OCI-LY7 (cell line): ENCODE data around the gene MKI67.

Source experiments
- CTCF ChIP-seq: fragments of 200-600 bp; sonication (generic); conservative IDR thresholded peaks from 2 replicates; pipeline ENCODE4 v1.5.1; 2014; ENCODE audit warnings: mild to moderate bottlenecking, antibody characterized with exemption, low read length, moderate library complexity, mixed read lengths
- EZH2phosphoT487 ChIP-seq: fragments of 200-600 bp; sonication (generic); IDR thresholded peaks from 2 replicates; pipeline ENCODE4 v1.6.1; 2018; ENCODE audit warnings: low read depth, borderline replicate concordance, mild to moderate bottlenecking, mixed run types, antibody characterized with exemption, low read length, moderate library complexity, mixed read lengths

DNA sequence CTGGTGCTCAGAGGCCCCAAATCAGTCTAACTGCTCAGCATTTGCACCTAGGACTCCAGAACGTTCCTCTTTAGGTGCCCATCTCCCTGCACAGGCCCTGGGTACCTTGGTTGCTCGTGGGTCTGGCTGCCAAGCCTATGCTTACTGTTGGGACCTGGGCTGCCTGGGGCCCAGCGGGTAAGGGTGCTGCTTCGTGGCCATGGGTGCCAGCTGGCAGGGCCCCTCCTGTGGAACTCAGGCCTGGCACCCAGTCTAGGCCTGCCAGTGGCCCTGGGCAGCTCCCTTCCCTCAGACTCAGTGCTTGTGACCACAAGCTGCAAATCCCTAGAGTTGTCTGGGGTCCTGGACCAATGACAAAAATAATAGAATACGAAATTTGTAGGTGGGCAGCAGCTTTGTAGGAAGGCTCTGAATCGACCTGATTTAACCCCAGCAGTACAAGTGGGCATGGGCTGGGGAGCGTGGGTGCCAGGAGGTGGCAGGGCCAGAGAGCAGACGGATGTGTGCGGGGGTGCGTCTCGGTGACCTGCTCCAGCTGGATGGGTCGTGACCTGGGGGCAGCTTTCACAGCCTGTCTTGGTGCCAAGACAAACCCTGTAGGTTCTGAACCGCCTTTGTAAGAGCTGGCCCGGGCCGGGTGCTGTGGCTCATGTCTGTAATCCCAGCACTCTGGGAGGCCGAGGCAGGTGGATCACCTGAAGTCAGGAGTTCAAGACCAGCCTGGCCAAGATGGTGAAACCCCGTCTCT lies 69.7 kb downstream of the MKI67 start:
- TF ChIP-seq CTCF (no peak), EZH2phosphoT487 (no peak)
